Aorta (tissue), 5 donors: ENCODE data around the gene STK31. TPM values are rescaled to one million over a fixed set of nuclear protein-coding genes. Genes with fewer than 3 reads are reported as not detected.
"Not testable (repeated sequence)": the region's sequence is repeated elsewhere in the genome, so short reads cannot be mapped to it uniquely, and the experiment has no call there.

Experiments used
- ATAC-seq: fragments of 200-7000 bp; cut with Tn5 transposase; one replicate; pipeline ENCODE4 v1.9.1; 2022; ENCODE audit warnings: moderate library complexity; ENCODE audit not compliant: low FRiP score
- DNase-seq, 2 donors: peaks; one replicate each; pipeline ENCODE4 v3.0.0-alpha.2; 2020
- H3K27ac ChIP-seq, 2 donors: one replicate each; pipeline ENCODE4 v1.5.1; 2013; ENCODE audit warnings: low read length in 2 of 2, mild to moderate bottlenecking in 2 of 2, moderate library complexity in 2 of 2, control low read depth in 1 of 2, inconsistent platforms in 1 of 2, low read depth in 1 of 2
- H3K27me3 ChIP-seq, 2 donors: one replicate each; pipeline ENCODE4 v1.6.1; 2013; ENCODE audit warnings: control low read depth in 1 of 2, low read length in 1 of 2, mild to moderate bottlenecking in 1 of 2, moderate library complexity in 1 of 2; ENCODE audit not compliant: insufficient read depth in 2 of 2, control insufficient read depth in 1 of 2
- H3K36me3 ChIP-seq, 2 donors: one replicate each; pipeline ENCODE4 v1.6.1; 2013; ENCODE audit warnings: control low read depth in 1 of 2, low read length in 1 of 2, mild to moderate bottlenecking in 1 of 2; ENCODE audit not compliant: insufficient read depth in 2 of 2, control insufficient read depth in 1 of 2
- H3K4me1 ChIP-seq, 2 donors: one replicate each; pipeline ENCODE4 v1.6.1; 2013; ENCODE audit warnings: low read length in 2 of 2, control low read depth in 1 of 2, mild to moderate bottlenecking in 1 of 2, moderate library complexity in 1 of 2; ENCODE audit not compliant: insufficient read depth in 2 of 2, control insufficient read depth in 1 of 2
- H3K4me3 ChIP-seq, 2 donors: one replicate each; pipeline ENCODE4 v1.5.1; 2013; ENCODE audit warnings: low read length in 2 of 2, control low read depth in 1 of 2, mild to moderate bottlenecking in 1 of 2
- H3K9me3 ChIP-seq: one replicate; pipeline ENCODE4 v1.6.1; 2013; ENCODE audit warnings: mild to moderate bottlenecking, low read length; ENCODE audit not compliant: control insufficient read depth
- WGBS, 2 donors: extraction: QIAGEN DNeasy Blood & Tissue Kit; methylation state at CpG; one replicate each; pipeline ENCODE4 v1.1.7; 2013; 5-methylcytosine and 5-hydroxymethylcytosine counted together
- intact Hi-C, 2 donors: fragments of 100-400 bp; cut with DNase I; formaldehyde crosslinking; loops; one replicate each; pipeline versions ENCODE4 v1.14.2 to v1.15.0; 2022
- polyA plus RNA-seq, 2 donors: library from polyadenylated mRNA; stranded (reverse); fragments of 200-250 nt; gene quantifications; one replicate each; pipeline ENCODE4 v1.2.3, GENCODE V29; 2013
- total RNA-seq, 2 donors: library from RNA; stranded (reverse); fragmentation: NEBNext Ultra II Directional; extraction: Animal tissue kit (Norgen Biotek cat#: 25700); gene quantifications; one replicate each; pipeline ENCODE4 v1.2.1, GENCODE V29; 2021
- donor health status: healthy with polysubstance abuse.
- donor health status: Bipolar disorder and iron deficiency.
- donor health status: DM: no; HTN: no; CAD: no.
- donor health status: DM: no; HTN: no; CAD: no.
- donor health status: DM: yes; HTN: yes; CAD: no.

The STK31 gene
- total and polyA plus RNA-seq, 4 donors = 0.13 to 2.2 (median 0.94) TPM; not detected in 1

- no peak for ATAC-seq
- no peaks in the 10 kb centered on the region for H3K27me3 ChIP-seq
- no peaks in the 10 kb centered on the region for H3K4me1 ChIP-seq
- no peak overlapping the region for H3K4me3 ChIP-seq
- H3K27ac ChIP-seq = no peak overlapping the region
- WGBS, 2 donors = 2 to 6% methylated on average over 1 of the region's 1 CpG
- H3K36me3 ChIP-seq = no peaks in the 10 kb centered on the region
- intact Hi-C loops = no loop called here
- H3K9me3 ChIP-seq = no peaks in the 10 kb centered on the region
- no peak for DNase-seq
These were observed 142.1 kb downstream of the STK31 start for GRCh38 chr7:23852135-23852534.

GRCh38 chr7:23852988-23853387, 143.0 kb downstream of the STK31 start:
- ATAC-seq (no peak), DNase-seq (no peak)
- Histone ChIP-seq H3K27me3 (no peaks in the 10 kb centered on the region), H3K27ac (no peak overlapping the region), H3K36me3 (no peaks in the 10 kb centered on the region), H3K9me3 (no peaks in the 10 kb centered on the region), H3K4me3 (no peak overlapping the region), H3K4me1 (no peaks in the 10 kb centered on the region)
- intact Hi-C loops = no loop called here
- 73 to 77% methylated on average over 2 of the region's 2 CpGs for WGBS, 2 donors

DNA sequence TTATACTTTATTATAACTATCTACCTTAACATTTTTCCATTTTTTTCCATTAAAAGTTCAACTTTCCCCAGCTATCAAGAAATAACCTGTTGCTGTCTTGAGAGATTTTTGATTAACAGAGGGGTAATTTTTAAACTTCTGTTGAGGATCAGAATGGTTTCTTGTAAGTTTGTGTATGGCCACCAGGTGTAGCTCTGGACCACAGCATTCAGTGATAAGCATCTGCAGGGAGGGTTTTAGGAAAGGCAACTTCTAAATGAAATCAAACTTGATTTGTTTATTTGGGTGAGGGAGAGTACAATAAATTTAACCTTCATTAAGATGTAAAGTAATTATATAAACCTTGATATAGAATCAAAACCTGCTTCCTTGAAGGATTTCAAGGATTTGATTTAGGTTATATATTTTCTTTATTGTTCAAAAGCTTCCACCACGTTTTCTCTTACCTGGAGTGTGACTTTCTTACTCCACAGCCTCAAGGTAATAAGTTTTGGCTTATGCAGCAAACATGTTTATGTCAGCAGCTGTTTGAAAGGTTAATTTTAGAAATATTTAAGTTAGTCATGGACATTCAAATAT, 153.3 kb downstream of the STK31 start:
- no peak overlapping the region for H3K4me3 ChIP-seq
- H3K36me3 ChIP-seq = no peaks in the 10 kb centered on the region
- H3K27me3 ChIP-seq = no peaks in the 10 kb centered on the region
- H3K9me3 ChIP-seq = no peaks in the 10 kb centered on the region
- no peaks in the 10 kb centered on the region for H3K4me1 ChIP-seq
- DNase-seq = no peak
- 50 to 58% methylated on average over 1 of the region's 1 CpG for WGBS, 2 donors
- no peak overlapping the region for H3K27ac ChIP-seq
- no peak for ATAC-seq
- intact Hi-C loops = no loop called here

GRCh38 chr7:23864973-23865372, 155.0 kb downstream of the STK31 start:
- DNase-seq (no peak), ATAC-seq (no peak)
- intact Hi-C loops = no loop called here
- 38 to 45% methylated on average over 3 of the region's 3 CpGs for WGBS, 2 donors
- Histone ChIP-seq H3K36me3 (no peaks in the 10 kb centered on the region), H3K4me1 (no peaks in the 10 kb centered on the region), H3K9me3 (no peaks in the 10 kb centered on the region), H3K27me3 (no peaks in the 10 kb centered on the region), H3K27ac (no peak overlapping the region), H3K4me3 (no peak overlapping the region)

DNA sequence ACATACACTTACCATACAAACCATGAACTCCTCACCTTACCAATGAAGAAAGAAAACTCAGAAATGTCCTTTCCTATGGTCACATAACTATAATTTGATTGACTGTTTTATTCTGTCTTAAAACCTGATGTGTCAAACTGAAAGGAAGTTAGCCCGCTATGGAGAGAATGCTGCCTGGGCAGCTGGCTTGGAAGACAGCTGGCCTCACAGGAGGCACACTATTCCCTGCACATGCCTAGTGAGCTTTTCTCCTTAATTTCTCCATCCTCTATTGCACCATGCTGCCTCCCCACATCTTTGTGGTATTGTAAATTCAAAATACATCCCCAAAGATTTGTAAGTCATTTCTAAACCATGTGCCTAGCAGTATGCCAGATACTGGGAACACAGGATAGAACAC, 163.3 kb downstream of the STK31 start:
- intact Hi-C loops = no loop called here
- Histone ChIP-seq H3K9me3 (no peaks in the 10 kb centered on the region), H3K4me3 (no peak overlapping the region), H3K27ac (no peak overlapping the region), H3K27me3 (no peaks in the 10 kb centered on the region), H3K4me1 (no peaks in the 10 kb centered on the region), H3K36me3 (no peaks in the 10 kb centered on the region)
- 50 to 68% methylated on average over 1 of the region's 1 CpG for WGBS, 2 donors
- ATAC-seq (no peak), DNase-seq (no peak)

GRCh38 chr7:23876526-23876925, 166.5 kb downstream of the STK31 start:
- H3K27me3 ChIP-seq, H3K4me3 ChIP-seq, DNase-seq, H3K36me3 ChIP-seq, intact Hi-C loops, ATAC-seq, H3K27ac ChIP-seq, H3K9me3 ChIP-seq, H3K4me1 ChIP-seq: not testable (repeated sequence)
- 81 to 84% methylated on average over 3 of the region's 3 CpGs for WGBS, 2 donors

Other genes starting within 250 kb of the STK31 start
- gene IGF2BP3, start 239.7 kb upstream of the STK31 start, total RNA-seq = 1 to 10 TPM in 1 of 2 donors, under 1 TPM in 1; 0.71 to 1.6 TPM
- gene IGF2BP3, start 239.7 kb upstream of the STK31 start, polyA plus RNA-seq = under 1 TPM in 1 of 2 donors, not detected in 1; 0.08 TPM
- 10 to 100 TPM; 74.9 to 98.7 TPM for gene TRA2A, start 178.2 kb upstream of the STK31 start, total RNA-seq
- gene TRA2A, start 178.2 kb upstream of the STK31 start, polyA plus RNA-seq = 10 to 100 TPM; 36.3 to 56.6 TPM
- 10 to 100 TPM; 10.8 to 14.7 TPM for gene CCDC126, start 112.8 kb upstream of the STK31 start, total RNA-seq
- 1 to 10 TPM; 6.6 to 8.6 TPM for gene CCDC126, start 112.8 kb upstream of the STK31 start, polyA plus RNA-seq
- gene FAM221A, start 30.0 kb upstream of the STK31 start, total RNA-seq = 1 to 10 TPM; 8.5 to 8.7 TPM
- 1 to 10 TPM; 1.8 to 9.8 TPM for gene FAM221A, start 30.0 kb upstream of the STK31 start, polyA plus RNA-seq